Activated CD4-positive, alpha-beta T cell treated with anti-CD3 and anti-CD28 coated beads, Interleukin-2, amount 50 U/mL, for 24 hours (primary cell): Measurements from ENCODE around the gene KIAA1217.

ENCODE experiments used
- DNase-seq, 2 donors: peaks; one replicate each; pipeline ENCODE4 v3.0.0-alpha.2; 2020; ENCODE audit warnings: low read depth in 1 of 2, low spot score in 1 of 2

KIAA1217 gene

GRCh38 chr10:24367688-24368087 lies 158.8 kb downstream of the KIAA1217 start:
- no peak for DNase-seq

GRCh38 chr10:24370877-24371276 lies 161.9 kb downstream of the KIAA1217 start:
- no peak for DNase-seq

- no peak for DNase-seq
These were observed 162.5 kb downstream of the KIAA1217 start for GRCh38 chr10:24371396-24371795.

GRCh38 chr10:24374134-24374915 lies 165.4 kb downstream of the KIAA1217 start:
- no peak for DNase-seq

- no peak for DNase-seq
These were observed 166.6 kb downstream of the KIAA1217 start for GRCh38 chr10:24375510-24375909.

- DNase-seq = no peak
These were observed 167.8 kb downstream of the KIAA1217 start for GRCh38 chr10:24376731-24377130.

- DNase-seq = no peak
These were observed 169.4 kb downstream of the KIAA1217 start for GRCh38 chr10:24378126-24378920.

GRCh38 chr10:24381235-24382010 lies 172.5 kb downstream of the KIAA1217 start:
- no peak for DNase-seq

GRCh38 chr10:24382045-24382444 lies 173.1 kb downstream of the KIAA1217 start:
- DNase-seq = no peak

- no peak for DNase-seq
These were observed 173.6 kb downstream of the KIAA1217 start for GRCh38 chr10:24382596-24382978.

GRCh38 chr10:24382979-24383663 lies 174.2 kb downstream of the KIAA1217 start:
- DNase-seq = no peak

- peak in 1 of 2 donors; percentile 6 for DNase-seq
These were observed 174.8 kb downstream of the KIAA1217 start for GRCh38 chr10:24383681-24384106.

- DNase-seq = no peak
These were observed 176.0 kb downstream of the KIAA1217 start for GRCh38 chr10:24384954-24385353.

GRCh38 chr10:24385776-24386175 lies 176.8 kb downstream of the KIAA1217 start:
- no peak for DNase-seq

- no peak for DNase-seq
These were observed 181.3 kb downstream of the KIAA1217 start for GRCh38 chr10:24390146-24390700.

GRCh38 chr10:24390746-24391145 lies 181.8 kb downstream of the KIAA1217 start:
- no peak for DNase-seq

- DNase-seq = no peak
These were observed 184.3 kb downstream of the KIAA1217 start for GRCh38 chr10:24393201-24393600.

- DNase-seq = no peak
These were observed 185.7 kb downstream of the KIAA1217 start for GRCh38 chr10:24394461-24395190.

- no peak for DNase-seq
These were observed 187.5 kb downstream of the KIAA1217 start for GRCh38 chr10:24396396-24396795.

GRCh38 chr10:24397662-24398061 lies 188.7 kb downstream of the KIAA1217 start:
- no peak for DNase-seq
